ENCODE results near the gene ZNF791.

- TF ChIP-seq, protein P1, sequence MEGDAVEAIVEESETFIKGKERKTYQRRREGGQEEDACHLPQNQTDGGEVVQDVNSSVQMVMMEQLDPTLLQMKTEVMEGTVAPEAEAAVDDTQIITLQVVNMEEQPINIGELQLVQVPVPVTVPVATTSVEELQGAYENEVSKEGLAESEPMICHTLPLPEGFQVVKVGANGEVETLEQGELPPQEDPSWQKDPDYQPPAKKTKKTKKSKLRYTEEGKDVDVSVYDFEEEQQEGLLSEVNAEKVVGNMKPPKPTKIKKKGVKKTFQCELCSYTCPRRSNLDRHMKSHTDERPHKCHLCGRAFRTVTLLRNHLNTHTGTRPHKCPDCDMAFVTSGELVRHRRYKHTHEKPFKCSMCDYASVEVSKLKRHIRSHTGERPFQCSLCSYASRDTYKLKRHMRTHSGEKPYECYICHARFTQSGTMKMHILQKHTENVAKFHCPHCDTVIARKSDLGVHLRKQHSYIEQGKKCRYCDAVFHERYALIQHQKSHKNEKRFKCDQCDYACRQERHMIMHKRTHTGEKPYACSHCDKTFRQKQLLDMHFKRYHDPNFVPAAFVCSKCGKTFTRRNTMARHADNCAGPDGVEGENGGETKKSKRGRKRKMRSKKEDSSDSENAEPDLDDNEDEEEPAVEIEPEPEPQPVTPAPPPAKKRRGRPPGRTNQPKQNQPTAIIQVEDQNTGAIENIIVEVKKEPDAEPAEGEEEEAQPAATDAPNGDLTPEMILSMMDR (optimal IDR thresholded peaks at IDR 0.05 in 1 of 3, IDR thresholded peaks at IDR 0.05 in 1 of 3, conservative IDR thresholded peaks at IDR 0.05 in 1 of 3; ENCODE audit: extremely low read depth in 1 of 3, insufficient read depth in 2 of 3, low read length in 3 of 3) = peak in 1 of 3 experiments; percentile 7
- no peak for TF ChIP-seq EZH2 (IDR thresholded peaks at IDR 0.05; ENCODE audit: low read length)
These were observed 70.6 kb downstream of the ZNF791 start, which contains the start of gene DHPS for GRCh38 chr19:12681074-12681987.
